HEK293T (cell line): ENCODE data around the gene PDGFRB.

Experiments
- CTCF ChIA-PET: fragments of 350-600 bp; formaldehyde crosslinking; extraction: SDS; loops from one replicate; lab custom pipeline; 2021; ENCODE audit warnings: antibody characterized with exemption, inconsistent platforms; lab: Yijun Ruan, JAX
- POLR2A ChIA-PET: fragments of 350-600 bp; formaldehyde crosslinking; extraction: SDS; loops from one replicate; lab custom pipeline; 2020; ENCODE audit warnings: antibody characterized with exemption, inconsistent platforms; lab: Yijun Ruan, JAX
- DNase-seq: peaks from one replicate; pipeline ENCODE4 v3.0.0; 2012; ENCODE audit warnings: mixed read lengths; ENCODE audit errors: extremely low spot score
- ARNT ChIP-seq: fragments of 450-650 bp; IDR thresholded peaks from 2 replicates; pipeline ENCODE4 v1.6.1; 2017; ENCODE audit warnings: mild to moderate bottlenecking
- BHLHE40 ChIP-seq: fragments of 450-650 bp; IDR thresholded peaks from 2 replicates; pipeline ENCODE4 v1.6.1; 2016; ENCODE audit warnings: mild to moderate bottlenecking, moderate library complexity, borderline replicate concordance
- CTBP1 ChIP-seq: fragments of 450-650 bp; IDR thresholded peaks from 2 replicates; pipeline ENCODE4 v1.6.1; 2016; ENCODE audit warnings: borderline replicate concordance
- ELF4 ChIP-seq: fragments of 450-650 bp; IDR thresholded peaks from 2 replicates; pipeline ENCODE4 v1.6.1; 2017; ENCODE audit warnings: antibody characterized with exemption
- FOXA1 ChIP-seq: fragments of 450-650 bp; IDR thresholded peaks from 2 replicates; pipeline ENCODE4 v1.6.1; 2016; ENCODE audit warnings: mild to moderate bottlenecking
- FOXK2 ChIP-seq: fragments of 450-650 bp; IDR thresholded peaks from 2 replicates; pipeline ENCODE4 v1.6.1; 2016; ENCODE audit warnings: mild to moderate bottlenecking
- FOXM1 ChIP-seq: fragments of 450-650 bp; IDR thresholded peaks from 2 replicates; pipeline ENCODE4 v1.6.1; 2017; ENCODE audit warnings: mild to moderate bottlenecking, borderline replicate concordance
- HDGF ChIP-seq: fragments of 450-650 bp; IDR thresholded peaks from 2 replicates; pipeline ENCODE4 v1.6.1; 2017; ENCODE audit warnings: antibody characterized with exemption, borderline replicate concordance
- L3MBTL2 ChIP-seq: fragments of 450-650 bp; conservative IDR thresholded peaks from 2 replicates; pipeline ENCODE4 v1.6.1; 2016; ENCODE audit warnings: mild to moderate bottlenecking
- LEF1 ChIP-seq: fragments of 450-650 bp; IDR thresholded peaks from 2 replicates; pipeline ENCODE4 v1.6.1; 2017; ENCODE audit warnings: mild to moderate bottlenecking, borderline replicate concordance
- NFRKB ChIP-seq: fragments of 450-650 bp; IDR thresholded peaks from 2 replicates; pipeline ENCODE4 v1.6.1; 2016; ENCODE audit warnings: mild to moderate bottlenecking, moderate library complexity
- PKNOX1 ChIP-seq: fragments of 450-650 bp; IDR thresholded peaks from 2 replicates; pipeline ENCODE4 v1.6.1; 2016
- SP1 ChIP-seq: fragments of 450-650 bp; IDR thresholded peaks from 2 replicates; pipeline ENCODE4 v1.6.1; 2017
- SUZ12 ChIP-seq: fragments of 450-650 bp; IDR thresholded peaks from 2 replicates; pipeline ENCODE4 v1.6.1; 2016; ENCODE audit warnings: mild to moderate bottlenecking
- TARDBP ChIP-seq: fragments of 450-650 bp; IDR thresholded peaks from 2 replicates; pipeline ENCODE4 v1.6.1; 2016
- ZNF384 ChIP-seq: fragments of 450-650 bp; IDR thresholded peaks from 2 replicates; pipeline ENCODE4 v1.6.1; 2016

The PDGFRB gene

GRCh38 chr5:150120617-150121447 is 34.8 kb downstream of the PDGFRB start:
- POLR2A ChIA-PET: no interaction called here
- CTCF ChIA-PET: no interaction called here
- TF ChIP-seq BHLHE40: no peak
- no peak for TF ChIP-seq TARDBP
- TF ChIP-seq FOXM1: no peak
- TF ChIP-seq SP1: no peak
- TF ChIP-seq L3MBTL2: no peak
- no peak for TF ChIP-seq LEF1
- TF ChIP-seq PKNOX1: no peak
- no peak for TF ChIP-seq NFRKB
- no peak for TF ChIP-seq FOXK2
- TF ChIP-seq ZNF384: no peak
- no peak for TF ChIP-seq ELF4
- TF ChIP-seq HDGF: no peak
- no peak for TF ChIP-seq CTBP1
- no peak for TF ChIP-seq FOXA1
- no peak for TF ChIP-seq ARNT
- no peak for DNase-seq

GRCh38 chr5:150120062-150120441 is 35.6 kb downstream of the PDGFRB start:
- DNase-seq: no peak
- TF ChIP-seq CTBP1: no peak
- TF ChIP-seq PKNOX1: no peak
- TF ChIP-seq FOXA1: no peak
- no peak for TF ChIP-seq HDGF
- no peak for TF ChIP-seq ZNF384
- TF ChIP-seq TARDBP: no peak
- TF ChIP-seq SP1: no peak
- no peak for TF ChIP-seq LEF1
- ChIA-PET CTCF (no interaction called here), POLR2A (no interaction called here)

- CTCF ChIA-PET: interaction anchor here (1.0 kb wide), 1 partner anchor 99 kb away, joined by 3 read pairs; no protein-coding TSS in a partner anchor
- POLR2A ChIA-PET: interaction anchor here (1.6 kb wide), 1 partner anchor 17 kb away, joined by 4 read pairs; no protein-coding TSS in a partner anchor
Observed at GRCh38 chr5:150119421-150120061, 36.1 kb downstream of the PDGFRB start.

GRCh38 chr5:150118561-150119229 is 37.0 kb downstream of the PDGFRB start:
- ChIA-PET POLR2A (interaction anchor here (1.6 kb wide), 1 partner anchor 16 kb away, joined by 4 read pairs; no protein-coding TSS in a partner anchor), CTCF (interaction anchor here (1.0 kb wide), 1 partner anchor 100 kb away, joined by 3 read pairs; no protein-coding TSS in a partner anchor)
- no peak for DNase-seq

More at GRCh38 chr5:150119421-150120061, 36.1 kb downstream of the PDGFRB start:
- DNase-seq: no peak
- no peak for TF ChIP-seq TARDBP

GRCh38 chr5:150117945-150118560 is 37.6 kb downstream of the PDGFRB start:
- ChIA-PET POLR2A (interaction anchor here (1.6 kb wide), 1 partner anchor 15 kb away, joined by 4 read pairs; no protein-coding TSS in a partner anchor), CTCF (no interaction called here)
- TF ChIP-seq SUZ12 (no peak), PKNOX1 (no peak), ARNT (no peak), FOXK2 (no peak), LEF1 (no peak), BHLHE40 (no peak), ZNF384 (no peak), SP1 (no peak)
- DNase-seq: no peak

More at GRCh38 chr5:150118561-150119229, 37.0 kb downstream of the PDGFRB start:
- TF ChIP-seq FOXM1 (no peak), FOXA1 (no peak), L3MBTL2 (no peak), HDGF (no peak), ELF4 (no peak), LEF1 (no peak), ARNT (no peak), ZNF384 (no peak), CTBP1 (no peak), SP1 (no peak), NFRKB (no peak), FOXK2 (no peak), BHLHE40 (no peak), SUZ12 (no peak), TARDBP (no peak), PKNOX1 (no peak)
